Right lung (tissue), 10 donors: ENCODE results near the gene VDAC2. TPM values are rescaled to one million over a fixed set of nuclear protein-coding genes. Genes with fewer than 3 reads are reported as not detected.
"Not testable (repeated sequence)": the region's sequence is repeated elsewhere in the genome, so short reads cannot be mapped to it uniquely, and the experiment has no call there.

Source experiments
- DNase-seq, 2 donors: peaks; one replicate each; pipeline ENCODE4 v3.0.0-alpha.2; 2013
- long read RNA-seq, 8 donors: transcript quantifications; one replicate each; lab custom pipeline, GENCODE V29; 2026
- polyA plus RNA-seq, 5 donors: library from polyadenylated mRNA; unstranded; fragments of 120-200 nt; gene quantifications; one replicate each; pipeline versions ENCODE4 v1.2.1 to v1.2.3, GENCODE V29; 2013; ENCODE audit warnings: inconsistent platforms in 1 of 5, low replicate concordance in 1 of 5; ENCODE audit not compliant: insufficient read length in 5 of 5, insufficient read depth in 1 of 5

Gene VDAC2, protein sequence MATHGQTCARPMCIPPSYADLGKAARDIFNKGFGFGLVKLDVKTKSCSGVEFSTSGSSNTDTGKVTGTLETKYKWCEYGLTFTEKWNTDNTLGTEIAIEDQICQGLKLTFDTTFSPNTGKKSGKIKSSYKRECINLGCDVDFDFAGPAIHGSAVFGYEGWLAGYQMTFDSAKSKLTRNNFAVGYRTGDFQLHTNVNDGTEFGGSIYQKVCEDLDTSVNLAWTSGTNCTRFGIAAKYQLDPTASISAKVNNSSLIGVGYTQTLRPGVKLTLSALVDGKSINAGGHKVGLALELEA
- polyA plus RNA-seq, result 100 to 1,000 TPM; 163 to 177 (median 169) TPM
- long read RNA-seq, donor 1, transcript VDAC2-203 (10 exons, 1,557 nt), result major isoform, 95 of 116 reads
- long read RNA-seq, donor 1, partial matches to known transcripts, result 17 of 116 reads
- long read RNA-seq, donor 1, other reads (novel, unspliced or antisense), result 0 of 116 reads
- long read RNA-seq, donor 2, transcript VDAC2-203 (10 exons, 1,557 nt), result major isoform, 41 of 55 reads
- long read RNA-seq, donor 2, partial matches to known transcripts, result 13 of 55 reads
- long read RNA-seq, donor 2, other reads (novel, unspliced or antisense), result 0 of 55 reads
- long read RNA-seq, donor 3, transcript VDAC2-203 (10 exons, 1,557 nt), result major isoform, 60 of 78 reads
- long read RNA-seq, donor 3, partial matches to known transcripts, result 16 of 78 reads
- long read RNA-seq, donor 3, other reads (novel, unspliced or antisense), result 0 of 78 reads
- long read RNA-seq, donor 4, transcript VDAC2-203 (10 exons, 1,557 nt), result major isoform, 43 of 51 reads
- long read RNA-seq, donor 4, partial matches to known transcripts, result 7 of 51 reads
- long read RNA-seq, donor 4, other reads (novel, unspliced or antisense), result 0 of 51 reads
- long read RNA-seq, donor 5, transcript VDAC2-203 (10 exons, 1,557 nt), result major isoform, 73 of 89 reads
- long read RNA-seq, donor 5, partial matches to known transcripts, result 16 of 89 reads
- long read RNA-seq, donor 5, other reads (novel, unspliced or antisense), result 0 of 89 reads
- long read RNA-seq, donor 6, transcript VDAC2-203 (10 exons, 1,557 nt), result major isoform, 85 of 113 reads
- long read RNA-seq, donor 6, partial matches to known transcripts, result 27 of 113 reads
- long read RNA-seq, donor 6, other reads (novel, unspliced or antisense), result 0 of 113 reads
- long read RNA-seq, donor 7, transcript VDAC2-203 (10 exons, 1,557 nt), result major isoform, 64 of 76 reads
- long read RNA-seq, donor 7, partial matches to known transcripts, result 12 of 76 reads
- long read RNA-seq, donor 7, other reads (novel, unspliced or antisense), result 0 of 76 reads
- long read RNA-seq, donor 8, transcript VDAC2-203 (10 exons, 1,557 nt), result major isoform, 22 of 47 reads
- long read RNA-seq, donor 8, partial matches to known transcripts, result 20 of 47 reads
- long read RNA-seq, donor 8, other reads (novel, unspliced or antisense), result 5 of 47 reads

DNA sequence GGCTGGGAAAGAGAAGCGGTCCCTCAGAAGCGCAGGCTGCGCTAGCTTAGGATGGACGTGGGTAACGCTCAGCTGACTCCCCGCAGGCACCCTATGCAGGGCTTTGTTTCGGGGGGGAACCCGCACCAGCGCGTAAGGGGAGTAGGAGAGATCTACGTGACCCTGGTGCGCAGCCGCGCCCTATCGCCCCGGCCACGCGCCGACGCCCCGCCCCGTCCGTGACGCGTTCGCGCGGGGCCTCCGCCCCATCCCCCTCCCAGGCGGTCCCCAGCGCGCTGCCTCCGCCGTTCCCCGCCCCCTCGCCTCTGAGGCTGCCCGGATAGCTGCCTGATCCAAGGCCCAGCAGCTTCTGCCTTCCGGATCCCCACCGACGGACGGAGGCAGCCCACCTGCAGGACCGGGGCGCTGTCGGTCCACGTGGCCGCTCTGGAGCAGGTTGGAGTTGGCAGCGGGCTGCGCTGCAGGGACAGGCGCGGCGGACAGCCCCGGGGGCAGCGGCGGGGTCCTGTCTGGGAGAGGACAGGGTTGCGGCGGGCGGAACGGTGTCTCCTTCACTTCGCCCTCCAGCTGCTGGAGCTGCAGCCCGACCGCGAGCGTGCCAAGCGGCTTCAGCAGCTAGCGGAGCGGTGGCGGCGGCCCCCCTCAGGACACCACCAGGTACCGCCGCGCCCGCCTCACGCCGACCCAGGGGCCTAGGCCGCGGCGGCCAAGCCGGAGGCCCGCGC, at the start of gene VDAC2:
Gene VDAC2, plus strand, starts transcription at position 515 of the 725 bp plus-strand sequence. CDS start 363 bp downstream, outside the sequence.
- peak; percentile 94 to 97 for DNase-seq

DNA sequence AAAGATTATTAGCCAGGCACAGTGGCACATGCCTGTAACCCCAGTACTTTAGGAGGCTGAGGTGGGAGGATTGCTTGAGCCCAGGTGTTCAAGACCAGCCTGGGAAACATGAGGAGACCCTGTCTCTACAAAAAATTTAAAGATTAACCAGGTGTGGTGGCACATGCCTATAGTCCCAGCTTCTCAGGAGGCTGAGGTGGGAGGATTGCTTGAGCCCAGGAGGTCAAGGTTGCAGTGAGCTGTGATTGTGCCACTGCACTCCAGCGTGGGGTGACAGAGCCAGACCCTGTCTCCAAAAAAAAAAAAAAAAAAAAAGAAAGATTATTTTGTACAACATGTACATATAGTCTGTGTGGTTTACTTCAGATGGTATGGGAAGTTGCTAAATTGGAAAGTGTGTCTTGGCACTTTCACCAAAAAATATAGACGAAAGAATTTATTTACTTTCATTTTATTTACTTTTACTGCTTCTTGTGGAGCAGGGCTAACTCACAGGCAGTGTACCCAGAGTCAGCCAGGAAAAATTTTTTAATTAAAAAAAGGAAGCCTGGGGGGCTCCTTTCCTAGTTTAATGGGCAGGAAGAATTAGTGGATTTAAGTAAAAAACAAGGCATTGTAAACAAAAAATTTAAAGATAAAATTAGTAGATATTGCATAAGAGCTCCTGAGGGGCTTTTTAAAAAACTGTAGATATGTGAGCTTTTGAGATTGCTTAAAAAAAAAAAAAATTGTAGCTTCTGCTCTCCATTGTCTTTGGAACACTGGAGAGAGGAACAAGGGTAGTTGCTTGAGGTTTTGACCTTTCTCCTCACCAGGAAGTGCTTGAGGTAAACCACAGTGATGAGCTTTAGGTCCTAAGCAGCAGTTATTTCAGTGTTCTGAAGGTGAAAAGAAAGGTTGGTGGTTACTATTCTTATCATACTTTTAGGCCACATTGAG, 44.6 kb upstream of the VDAC2 start:
- DNase-seq, result no peak

DNA sequence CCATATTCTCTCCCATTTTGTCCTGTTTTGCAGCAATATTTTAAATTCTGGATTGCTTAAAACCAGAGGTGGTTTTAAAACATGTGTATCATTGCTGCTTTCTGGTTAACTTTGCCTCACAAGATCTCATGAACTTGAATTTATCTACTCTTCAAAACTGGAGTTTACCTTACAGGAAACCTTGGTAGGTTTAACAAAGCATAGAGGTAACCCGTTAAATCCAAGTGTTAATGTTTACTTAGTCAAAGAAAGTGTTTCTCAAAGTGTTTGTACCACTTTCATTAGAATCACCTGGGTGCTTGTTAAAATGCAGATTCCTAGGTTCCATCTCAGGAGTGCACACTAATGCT, 44.0 kb upstream of the VDAC2 start:
- no peak for DNase-seq

DNA sequence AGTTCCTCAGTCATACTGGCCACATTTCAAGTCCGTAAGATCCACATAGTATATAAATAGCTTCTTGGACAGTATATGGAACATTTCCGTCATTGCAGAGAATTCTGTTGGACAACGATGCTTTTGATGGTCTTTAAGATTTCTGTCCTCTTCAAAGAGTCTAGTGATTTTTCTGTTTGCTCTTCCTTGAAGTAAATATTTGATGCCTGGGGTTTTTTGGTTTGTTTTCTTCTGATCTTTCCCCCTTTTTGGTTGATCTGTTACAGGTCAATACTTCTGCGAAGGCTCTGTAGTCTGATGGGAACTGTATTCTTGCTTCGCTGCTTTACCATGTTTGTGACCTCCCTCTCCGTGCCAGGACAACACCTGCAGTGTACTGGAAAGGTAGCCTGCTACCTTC, 42.3 kb upstream of the VDAC2 start:
- DNase-seq, result no peak

DNA sequence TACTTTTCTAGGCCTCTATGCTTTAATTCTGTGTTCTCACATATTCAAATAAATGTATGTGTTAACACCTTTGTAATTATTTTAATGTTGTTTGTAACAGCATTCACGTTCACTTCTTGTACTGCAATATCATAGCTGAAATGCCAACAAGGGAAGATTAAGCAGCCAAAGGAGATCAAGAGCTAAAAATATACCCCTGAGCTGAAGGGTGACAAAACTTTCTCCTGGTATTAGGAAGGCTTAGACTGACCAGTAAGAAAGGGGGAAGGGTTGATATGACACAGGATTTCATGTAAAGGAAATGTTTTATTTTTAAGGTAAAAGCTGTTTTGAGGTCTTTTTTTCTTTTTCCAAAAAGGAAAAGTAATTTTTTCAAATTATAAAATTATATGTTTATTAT, 40.4 kb upstream of the VDAC2 start:
- DNase-seq, result no peak

DNA sequence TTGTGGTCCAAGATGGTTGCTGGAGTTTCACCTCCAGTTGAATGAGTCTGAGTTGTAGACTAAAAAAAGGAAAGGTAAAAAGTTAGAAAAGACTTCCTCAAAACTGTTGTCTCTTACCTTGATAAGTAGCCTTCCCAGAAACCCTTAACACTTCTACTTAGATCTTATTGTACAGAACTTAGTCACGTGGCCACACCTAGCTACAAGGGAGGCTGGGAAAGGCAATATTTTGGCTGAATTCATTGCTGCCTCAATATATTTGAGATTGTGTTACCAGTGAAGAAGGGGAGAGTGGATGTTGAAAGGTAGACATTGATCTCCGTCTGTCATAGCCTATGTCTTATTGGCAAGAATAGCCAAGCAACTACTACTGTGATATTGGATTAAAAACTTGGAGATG, 35.5 kb upstream of the VDAC2 start:
- DNase-seq, result no peak

DNA sequence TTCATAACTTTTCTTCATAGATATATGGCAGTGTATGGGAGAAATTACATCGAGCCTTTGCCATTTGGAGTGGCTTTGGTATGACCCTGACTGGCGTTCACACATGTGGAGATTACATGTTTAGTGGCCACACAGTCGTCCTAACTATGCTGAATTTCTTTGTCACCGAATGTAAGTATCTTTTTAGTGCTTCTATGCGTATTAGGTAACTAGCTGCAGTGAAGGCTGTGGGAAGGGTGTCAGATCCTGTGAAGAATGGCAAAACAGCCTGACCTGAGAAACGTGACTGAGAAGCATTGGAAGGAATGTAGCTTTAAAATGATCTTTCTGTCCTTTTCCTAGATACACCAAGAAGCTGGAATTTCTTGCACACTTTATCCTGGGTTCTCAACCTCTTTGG, 34.5 kb upstream of the VDAC2 start:
- DNase-seq, result no peak

DNA sequence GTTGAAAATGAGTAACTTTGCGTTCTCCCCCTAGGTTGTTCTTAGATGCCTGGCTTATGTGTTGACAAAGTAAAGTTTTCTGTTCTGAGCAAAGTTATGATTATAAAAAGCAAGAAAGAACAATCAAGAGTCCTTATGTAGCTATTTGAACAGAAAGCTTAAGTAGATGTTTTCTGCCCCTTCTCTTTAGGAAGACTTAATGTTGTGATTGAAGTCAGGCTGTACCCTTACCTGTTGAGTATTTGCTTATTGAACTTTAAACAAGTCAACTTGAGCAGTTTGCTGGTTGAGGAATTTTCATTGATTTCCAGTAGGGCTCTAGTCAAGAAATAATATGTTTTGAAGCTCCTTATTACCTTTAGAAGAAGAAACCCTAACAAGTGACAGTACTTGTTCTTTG, 33.9 kb upstream of the VDAC2 start:
- no peak for DNase-seq

DNA sequence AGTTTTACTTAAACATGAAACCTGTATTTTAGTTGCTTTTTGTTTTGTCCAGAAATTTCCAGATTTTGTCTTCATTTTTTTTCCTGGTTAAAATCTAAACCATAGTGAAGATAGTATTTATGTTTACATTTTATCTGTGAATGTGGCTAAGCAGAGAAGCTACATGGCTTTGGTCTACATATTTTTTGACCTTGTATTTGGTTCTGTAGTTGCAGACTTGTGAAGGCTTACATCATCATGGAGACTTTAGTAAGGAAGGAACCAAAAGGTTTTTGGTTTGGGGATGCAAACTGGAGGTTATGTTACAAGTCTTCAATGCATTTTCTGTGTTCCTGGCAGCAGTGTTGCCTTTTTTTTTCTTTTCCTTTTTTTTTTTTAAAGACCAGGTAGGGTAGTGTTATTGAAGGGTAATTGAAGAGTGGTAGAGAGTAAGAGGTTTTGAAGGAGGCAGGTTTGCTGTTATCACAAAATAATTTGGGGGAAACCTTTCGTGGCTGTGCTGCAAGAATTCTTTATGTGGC, 30.9 kb upstream of the VDAC2 start:
- no peak for DNase-seq

DNA sequence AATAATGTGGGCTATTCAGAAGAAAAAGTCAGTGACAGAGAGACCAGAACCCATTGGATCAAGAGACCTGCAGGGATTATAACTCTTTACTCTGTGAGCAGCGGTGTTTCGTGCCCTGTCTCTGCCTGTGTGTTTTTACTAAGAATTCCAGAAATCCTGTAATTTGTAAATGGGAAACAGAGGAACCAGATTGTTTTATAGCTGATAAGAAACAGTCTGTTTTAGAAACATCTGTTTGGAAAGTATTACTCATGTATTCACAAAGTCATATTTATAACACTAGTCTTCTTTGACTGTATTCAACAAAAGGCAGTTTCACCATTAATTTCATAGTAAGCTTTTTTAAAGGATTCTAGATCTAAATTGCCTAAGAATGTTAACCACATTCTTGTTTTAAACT, 30.0 kb upstream of the VDAC2 start:
- DNase-seq, result no peak

DNA sequence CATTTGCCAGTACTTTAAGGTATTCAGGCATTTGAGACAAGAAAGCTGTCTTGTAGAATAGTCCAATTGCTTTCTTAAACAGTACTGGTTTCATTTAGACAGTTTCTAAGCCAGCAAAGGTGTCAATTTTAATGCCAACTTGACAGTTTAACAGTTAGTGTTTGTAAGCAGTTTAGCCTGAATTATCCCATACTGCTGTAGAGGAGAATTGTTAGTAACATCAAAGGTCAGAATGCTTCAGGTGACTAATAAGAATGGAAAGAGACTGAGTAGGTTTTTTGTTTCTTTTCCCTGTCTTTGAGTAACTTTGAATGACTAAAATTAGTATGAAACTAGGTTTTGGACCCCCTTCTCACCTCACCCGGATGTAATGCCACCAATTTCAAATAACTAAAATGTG, 29.5 kb upstream of the VDAC2 start:
- DNase-seq, result no peak

DNA sequence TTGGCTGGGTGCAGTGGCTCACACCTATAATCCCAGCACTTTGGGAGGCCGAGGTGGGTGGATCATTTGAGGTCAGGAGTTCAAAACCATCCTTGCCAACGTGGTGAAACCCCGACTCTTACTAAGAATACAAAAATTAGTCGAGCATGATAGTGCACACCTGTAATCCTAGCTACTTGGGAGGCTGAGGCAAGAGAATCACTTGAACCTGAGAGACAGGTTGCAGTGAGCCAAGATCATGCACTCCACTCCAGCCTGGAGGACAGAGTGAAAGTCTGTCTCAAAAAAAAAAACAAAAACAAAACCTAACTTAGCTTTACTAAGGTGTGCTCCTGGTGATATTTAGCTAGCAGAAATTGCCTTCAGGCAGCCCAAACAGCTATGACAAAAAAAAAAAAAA, 24.3 kb upstream of the VDAC2 start:
- DNase-seq, result no peak

DNA sequence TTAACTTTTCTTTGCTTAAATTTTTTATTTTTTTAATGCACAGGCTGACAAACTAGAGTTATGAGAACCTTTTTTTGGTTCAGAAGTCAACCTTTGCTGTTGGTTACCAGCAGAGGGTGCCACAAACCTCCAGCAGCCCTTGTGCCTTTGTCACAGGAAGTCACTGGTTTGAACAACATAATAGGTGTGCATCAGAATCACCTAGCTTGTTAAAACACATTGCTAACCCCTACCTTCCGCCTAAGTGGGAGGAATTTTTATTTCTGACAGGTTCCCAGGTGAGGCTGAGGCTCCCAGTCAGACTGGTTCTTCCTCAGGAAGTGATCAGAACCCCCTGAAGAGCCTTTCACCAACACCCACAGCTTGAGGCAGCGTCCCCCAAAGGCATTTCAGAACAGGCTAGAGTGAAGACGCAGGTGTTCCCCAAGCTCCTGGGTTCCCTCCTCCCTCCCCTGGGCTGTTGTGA, 22.6 kb upstream of the VDAC2 start:
- peak; percentile 10 to 20 for DNase-seq

DNA sequence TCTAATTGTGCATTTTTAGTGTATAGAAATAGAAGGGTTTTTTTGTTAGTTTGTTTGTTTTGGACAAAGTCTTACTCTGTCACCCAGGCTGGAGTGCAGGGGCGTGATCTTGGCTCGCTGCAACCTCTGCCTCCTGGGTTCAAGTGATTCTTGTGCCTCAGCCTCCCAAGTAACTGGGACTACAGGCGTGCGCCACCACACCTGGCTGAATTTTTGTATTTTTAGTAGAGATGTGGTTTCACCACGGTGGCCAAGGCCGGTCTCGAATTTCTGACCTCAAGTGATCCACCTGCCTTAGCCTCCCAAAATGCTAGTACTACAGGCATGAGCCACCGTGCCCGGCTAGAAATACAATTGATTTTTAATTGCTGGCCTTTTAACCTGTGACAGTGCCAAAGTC, 22.1 kb upstream of the VDAC2 start:
- DNase-seq, result not testable (repeated sequence)

DNA sequence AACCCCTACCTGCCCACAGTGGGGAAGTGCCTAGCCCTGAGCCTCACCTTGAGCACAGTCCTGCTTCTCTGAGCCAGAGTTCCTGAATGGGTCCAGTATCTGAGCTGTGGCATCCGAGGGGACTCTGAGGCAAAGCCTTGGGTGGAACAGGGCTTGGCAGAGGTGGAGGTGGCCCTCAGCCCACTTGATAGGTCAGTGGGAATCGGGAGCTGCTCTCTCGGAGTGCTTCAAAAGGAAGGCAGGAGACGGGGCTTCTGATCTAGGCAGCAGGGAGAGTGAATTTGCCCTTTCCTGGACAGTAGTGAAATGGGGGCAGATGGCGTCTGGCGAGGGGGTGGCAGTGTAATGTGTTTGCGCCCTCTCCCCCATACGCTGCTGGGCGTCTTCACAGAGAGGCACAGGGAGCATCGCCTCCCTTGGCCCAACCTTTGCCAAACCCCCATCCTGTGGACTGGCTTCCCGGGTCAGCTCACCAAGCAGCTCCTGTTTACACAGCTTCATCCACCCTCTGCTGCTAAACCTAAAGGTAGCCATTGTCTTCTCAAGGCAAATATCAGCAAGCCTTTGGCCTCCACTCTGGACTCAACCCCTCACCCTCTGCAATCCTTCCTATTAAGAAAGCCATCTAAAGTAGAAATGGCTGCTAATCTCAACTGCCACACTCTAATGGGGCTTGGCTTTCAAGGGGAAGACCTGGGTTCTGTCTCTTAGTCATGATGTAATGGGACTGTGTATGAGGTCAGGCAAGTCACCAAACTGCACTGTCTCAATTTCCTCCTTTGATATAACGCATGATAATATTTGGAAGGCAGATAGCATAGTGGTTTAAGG, 21.1 kb upstream of the VDAC2 start:
- no peak for DNase-seq

DNA sequence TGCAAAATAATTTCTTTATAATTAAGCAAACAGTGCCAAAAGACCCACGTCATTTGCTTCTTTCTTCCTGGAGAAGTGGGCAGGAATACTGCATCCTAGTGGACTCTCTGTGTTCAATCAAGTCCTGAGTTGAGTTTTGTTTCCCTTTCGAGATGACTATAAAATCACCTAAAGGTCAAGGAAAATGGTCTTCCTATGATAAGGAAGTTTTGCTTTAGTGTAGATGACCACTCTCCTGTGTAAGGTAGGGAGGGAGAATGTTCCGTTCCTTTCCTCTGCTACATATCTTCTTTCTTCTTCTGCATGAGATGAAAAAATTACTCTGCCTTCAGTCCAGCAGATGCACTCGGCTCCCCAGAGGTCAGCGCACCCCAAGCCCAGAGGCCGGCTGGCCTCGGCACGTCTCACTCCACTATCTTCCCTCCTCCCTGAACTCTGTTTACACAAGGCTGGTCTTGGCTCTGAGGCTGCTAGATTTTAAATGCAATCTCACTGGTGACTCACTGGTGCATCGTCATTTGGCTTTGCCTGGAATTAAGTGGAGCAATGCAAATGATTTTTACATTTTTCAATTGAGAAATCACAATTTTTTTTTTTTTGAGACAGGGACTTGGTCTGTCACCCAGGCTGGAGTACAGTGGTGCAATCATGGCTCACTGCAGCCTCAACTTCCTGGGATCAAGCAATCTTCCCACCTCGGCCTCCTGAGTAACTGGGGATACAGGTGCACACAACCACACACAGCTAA, 18.6 kb upstream of the VDAC2 start:
- DNase-seq, result peak; percentile 36 to 47

DNA sequence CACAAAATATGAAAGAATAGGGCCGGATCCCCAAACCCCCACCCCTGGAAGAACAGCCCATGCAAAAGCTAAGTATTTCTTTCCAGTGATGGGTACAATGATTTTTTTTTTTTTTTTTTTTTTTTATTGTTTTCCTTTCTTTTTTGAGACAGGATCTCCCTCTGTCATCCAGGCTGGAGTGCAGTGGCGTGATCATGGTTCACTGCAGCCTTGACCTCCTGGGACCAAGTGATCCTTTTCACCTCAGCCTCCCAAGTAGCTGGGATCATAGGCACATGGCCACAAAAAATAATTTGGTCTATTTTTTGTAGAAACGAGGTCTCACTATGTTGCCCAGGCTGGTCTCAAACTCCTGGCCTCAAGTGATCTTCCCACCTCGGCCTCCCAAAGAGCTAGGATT, 16.0 kb upstream of the VDAC2 start:
- not testable (repeated sequence) for DNase-seq
